ENCODE data around the gene PCDHGB7.
"Not testable (repeated sequence)": the region's sequence is repeated elsewhere in the genome, so short reads cannot be mapped to it uniquely, and the experiment has no call there.

The PCDHGB7 gene

DNA sequence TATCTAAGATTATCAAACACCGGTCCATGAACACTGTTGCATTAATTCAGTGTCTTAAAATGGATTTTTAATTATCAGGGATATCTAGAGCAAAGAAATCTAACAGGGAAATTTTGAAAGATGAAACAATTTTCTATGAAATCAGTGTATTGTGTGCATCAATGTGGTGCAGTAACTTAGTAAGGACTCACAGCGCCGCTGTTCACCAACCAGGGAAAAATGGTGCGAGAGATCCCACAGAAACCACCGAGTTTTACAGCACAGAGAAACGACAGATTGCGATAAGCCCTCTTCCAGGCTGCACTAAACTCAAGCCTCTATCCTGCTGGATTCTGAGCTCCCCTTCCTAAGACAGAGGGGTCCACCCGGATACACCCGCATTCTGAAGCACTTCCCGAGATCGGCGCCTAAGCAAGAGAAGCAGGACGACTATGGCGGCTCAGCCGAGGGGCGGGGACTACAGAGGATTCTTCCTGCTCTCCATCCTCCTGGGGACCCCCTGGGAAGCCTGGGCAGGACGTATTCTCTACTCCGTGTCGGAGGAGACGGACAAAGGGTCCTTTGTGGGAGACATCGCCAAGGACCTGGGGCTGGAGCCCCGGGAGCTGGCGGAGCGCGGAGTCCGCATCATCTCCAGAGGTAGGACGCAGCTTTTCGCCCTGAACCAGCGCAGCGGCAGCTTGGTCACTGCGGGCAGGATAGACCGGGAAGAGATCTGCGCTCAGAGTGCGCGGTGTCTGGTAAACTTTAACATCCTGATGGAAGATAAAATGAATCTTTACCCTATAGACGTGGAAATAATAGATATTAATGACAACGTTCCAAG is 34.8 kb upstream of the PCDHGB7 start, which contains the start of gene PCDHGA7:
PCDHGA7 (plus strand) TSS at position 274 of the 826 bp plus-strand sequence; CDS start at position 432, 158 bp downstream.
- TF ChIP-seq, protein P1, sequence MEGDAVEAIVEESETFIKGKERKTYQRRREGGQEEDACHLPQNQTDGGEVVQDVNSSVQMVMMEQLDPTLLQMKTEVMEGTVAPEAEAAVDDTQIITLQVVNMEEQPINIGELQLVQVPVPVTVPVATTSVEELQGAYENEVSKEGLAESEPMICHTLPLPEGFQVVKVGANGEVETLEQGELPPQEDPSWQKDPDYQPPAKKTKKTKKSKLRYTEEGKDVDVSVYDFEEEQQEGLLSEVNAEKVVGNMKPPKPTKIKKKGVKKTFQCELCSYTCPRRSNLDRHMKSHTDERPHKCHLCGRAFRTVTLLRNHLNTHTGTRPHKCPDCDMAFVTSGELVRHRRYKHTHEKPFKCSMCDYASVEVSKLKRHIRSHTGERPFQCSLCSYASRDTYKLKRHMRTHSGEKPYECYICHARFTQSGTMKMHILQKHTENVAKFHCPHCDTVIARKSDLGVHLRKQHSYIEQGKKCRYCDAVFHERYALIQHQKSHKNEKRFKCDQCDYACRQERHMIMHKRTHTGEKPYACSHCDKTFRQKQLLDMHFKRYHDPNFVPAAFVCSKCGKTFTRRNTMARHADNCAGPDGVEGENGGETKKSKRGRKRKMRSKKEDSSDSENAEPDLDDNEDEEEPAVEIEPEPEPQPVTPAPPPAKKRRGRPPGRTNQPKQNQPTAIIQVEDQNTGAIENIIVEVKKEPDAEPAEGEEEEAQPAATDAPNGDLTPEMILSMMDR (IDR thresholded peaks at IDR 0.05; ENCODE audit: low read depth, low read length, missing control alignments), result peak; percentile 47
- DNase-seq (ENCODE audit: extremely low read depth, low read depth), result no peak
- H3K4me3 ChIP-seq (replicated peaks; ENCODE audit: low read depth, low read length), result peak within 1 kb of the TSS; percentile 51

DNA sequence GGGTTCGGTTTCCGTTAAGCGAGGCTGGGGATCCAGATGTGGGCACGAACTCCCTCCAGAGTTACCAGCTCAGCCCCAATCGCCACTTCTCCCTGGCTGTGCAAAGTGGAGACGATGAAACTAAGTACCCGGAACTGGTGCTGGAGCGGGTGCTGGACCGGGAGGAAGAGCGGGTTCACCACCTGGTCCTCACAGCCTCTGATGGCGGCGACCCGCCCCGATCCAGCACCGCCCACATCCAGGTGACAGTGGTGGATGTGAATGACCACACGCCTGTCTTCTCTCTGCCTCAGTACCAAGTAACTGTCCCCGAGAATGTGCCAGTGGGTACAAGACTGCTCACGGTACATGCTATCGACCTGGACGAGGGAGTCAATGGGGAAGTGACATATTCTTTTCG is 34.1 kb upstream of the PCDHGB7 start:
- TF ChIP-seq, protein P1 (IDR thresholded peaks at IDR 0.05; ENCODE audit: low read depth, low read length, missing control alignments), result no peak
- H3K4me3 ChIP-seq (replicated peaks; ENCODE audit: low read depth, low read length), result peak overlapping the region; percentile 51
- no peak for DNase-seq (ENCODE audit: extremely low read depth, low read depth)

DNA sequence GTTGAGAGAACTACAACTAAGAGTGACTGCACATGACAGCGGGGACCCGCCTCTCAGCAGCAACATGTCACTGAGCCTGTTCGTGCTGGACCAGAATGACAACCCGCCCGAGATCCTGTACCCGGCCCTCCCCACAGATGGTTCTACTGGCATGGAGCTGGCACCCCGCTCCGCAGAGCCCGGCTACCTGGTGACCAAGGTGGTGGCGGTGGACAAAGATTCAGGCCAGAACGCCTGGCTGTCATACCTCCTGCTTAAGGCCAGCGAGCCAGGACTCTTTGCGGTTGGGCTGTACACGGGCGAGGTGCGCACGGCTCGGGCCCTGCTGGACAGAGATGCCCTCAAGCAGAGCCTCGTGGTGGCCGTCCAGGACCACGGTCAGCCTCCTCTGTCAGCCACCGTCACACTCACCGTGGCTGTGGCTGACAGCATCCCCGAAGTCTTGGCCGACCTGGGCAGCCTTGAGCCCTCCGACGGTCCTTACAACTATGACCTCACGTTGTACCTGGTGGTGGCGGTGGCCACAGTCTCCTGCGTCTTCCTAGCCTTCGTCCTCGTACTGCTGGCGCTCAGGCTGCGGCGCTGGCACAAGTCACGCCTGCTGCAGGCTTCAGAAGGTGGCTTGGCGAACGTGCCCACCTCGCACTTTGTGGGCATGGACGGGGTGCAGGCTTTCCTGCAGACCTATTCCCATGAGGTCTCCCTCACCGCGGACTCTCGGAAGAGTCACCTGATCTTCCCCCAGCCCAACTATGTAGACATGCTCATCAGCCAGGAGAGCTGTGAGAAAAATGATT is 32.8 kb upstream of the PCDHGB7 start:
- no peak overlapping the region for H3K4me3 ChIP-seq (replicated peaks; ENCODE audit: low read depth, low read length)
- DNase-seq (ENCODE audit: extremely low read depth, low read depth), result no peak
- TF ChIP-seq, protein P1 (IDR thresholded peaks at IDR 0.05; ENCODE audit: low read depth, low read length, missing control alignments), result no peak

DNA sequence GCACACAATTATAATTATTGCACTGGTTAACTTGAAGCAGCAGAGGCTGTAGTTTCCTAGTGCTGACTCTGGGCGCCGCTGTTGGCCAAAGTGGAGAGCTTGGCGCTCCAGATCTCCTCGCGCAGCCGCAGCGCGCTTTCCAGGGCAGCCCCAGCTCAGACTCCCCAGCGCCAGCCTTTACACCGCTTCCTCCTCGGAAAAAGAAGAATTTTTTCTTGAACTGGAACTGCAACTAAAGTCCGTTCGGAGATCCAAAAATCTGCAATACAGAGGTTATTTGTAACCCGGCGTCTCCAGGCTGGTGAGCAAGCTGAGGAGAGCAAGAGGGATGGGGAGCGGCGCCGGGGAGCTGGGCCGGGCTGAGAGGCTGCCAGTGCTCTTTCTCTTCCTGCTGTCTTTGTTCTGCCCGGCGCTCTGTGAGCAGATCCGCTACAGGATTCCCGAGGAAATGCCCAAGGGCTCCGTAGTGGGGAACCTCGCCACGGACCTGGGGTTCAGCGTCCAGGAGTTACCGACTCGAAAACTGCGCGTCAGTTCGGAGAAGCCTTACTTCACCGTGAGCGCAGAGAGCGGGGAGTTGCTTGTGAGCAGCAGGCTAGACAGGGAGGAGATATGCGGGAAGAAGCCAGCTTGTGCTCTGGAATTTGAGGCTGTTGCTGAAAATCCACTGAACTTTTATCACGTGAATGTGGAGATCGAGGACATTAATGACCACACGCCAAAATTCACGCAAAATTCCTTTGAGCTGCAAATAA is 29.7 kb upstream of the PCDHGB7 start, which contains the start of gene PCDHGB4:
PCDHGB4 (plus strand) TSS at position 142 of the 755 bp plus-strand sequence; CDS start at position 329, 187 bp downstream.
- TF ChIP-seq, protein P1 (IDR thresholded peaks at IDR 0.05; ENCODE audit: low read depth, low read length, missing control alignments), result peak; percentile 41

DNA sequence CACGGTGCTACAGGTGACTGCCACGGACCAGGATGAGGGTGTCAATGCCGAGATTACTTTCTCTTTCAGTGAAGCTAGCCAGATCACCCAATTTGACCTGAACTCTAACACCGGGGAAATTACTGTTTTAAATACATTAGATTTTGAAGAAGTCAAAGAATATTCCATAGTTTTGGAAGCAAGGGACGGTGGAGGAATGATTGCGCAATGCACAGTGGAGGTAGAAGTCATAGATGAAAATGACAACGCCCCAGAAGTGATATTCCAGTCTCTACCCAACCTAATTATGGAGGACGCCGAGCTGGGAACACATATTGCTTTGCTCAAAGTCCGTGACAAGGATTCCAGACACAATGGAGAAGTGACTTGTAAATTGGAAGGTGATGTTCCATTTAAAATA is 28.8 kb upstream of the PCDHGB7 start:
- TF ChIP-seq, protein P1 (IDR thresholded peaks at IDR 0.05; ENCODE audit: low read depth, low read length, missing control alignments), result no peak
- no peak for DNase-seq (ENCODE audit: extremely low read depth, low read depth)
- H3K4me3 ChIP-seq (replicated peaks; ENCODE audit: low read depth, low read length), result no peak overlapping the region

More for the DNA sequence above, 29.7 kb upstream of the PCDHGB7 start, which contains the start of gene PCDHGB4:
- not testable (repeated sequence) for DNase-seq (ENCODE audit: extremely low read depth, low read depth)
- peak within 1 kb of the TSS; percentile 25; the same call in 1 of the 2 replicates for H3K4me3 ChIP-seq (replicated peaks; ENCODE audit: low read depth, low read length)

Data from HFF-Myc (cell line).